CD1c-positive myeloid dendritic cell (primary cell): ENCODE data around the gene F10.
"Not testable (repeated sequence)": the region's sequence is repeated elsewhere in the genome, so short reads cannot be mapped to it uniquely, and the experiment has no call there.

ENCODE experiments used
- DNase-seq: peaks from one replicate; pipeline ENCODE4 v3.0.0-alpha.2; 2016; ENCODE audit errors: extremely low spot score

The F10 gene

GRCh38 chr13:113151745-113152690 lies 29.4 kb downstream of the F10 start:
- peak; percentile 11 for DNase-seq

- DNase-seq, result no peak
These were observed 30.0 kb downstream of the F10 start for GRCh38 chr13:113152691-113152983.

- peak; percentile 35 for DNase-seq
These were observed 30.6 kb downstream of the F10 start for GRCh38 chr13:113152984-113153809.

- peak; percentile 56 for DNase-seq
These were observed 31.5 kb downstream of the F10 start for GRCh38 chr13:113153810-113154748.

GRCh38 chr13:113155201-113155600 lies 32.6 kb downstream of the F10 start:
- DNase-seq, result no peak

GRCh38 chr13:113155982-113156655 lies 33.5 kb downstream of the F10 start:
- DNase-seq, result no peak

- no peak for DNase-seq
These were observed 34.8 kb downstream of the F10 start for GRCh38 chr13:113157206-113157928.

GRCh38 chr13:113157929-113158747 lies 35.5 kb downstream of the F10 start, which contains the start of gene PROZ:
Gene PROZ (plus strand): TSS chr13:113158648. CDS start chr13:113158661, 13 bp downstream.
- no peak for DNase-seq

- no peak for DNase-seq
These were observed 36.3 kb downstream of the F10 start for GRCh38 chr13:113158946-113159345.

GRCh38 chr13:113159701-113160100 lies 37.1 kb downstream of the F10 start:
- no peak for DNase-seq

GRCh38 chr13:113160983-113161382 lies 38.4 kb downstream of the F10 start:
- DNase-seq, result no peak

GRCh38 chr13:113161433-113161832 lies 38.8 kb downstream of the F10 start:
- no peak for DNase-seq

- DNase-seq, result not testable (repeated sequence)
These were observed 39.4 kb downstream of the F10 start for GRCh38 chr13:113161975-113162374.

- no peak for DNase-seq
These were observed 40.4 kb downstream of the F10 start for GRCh38 chr13:113162783-113163685.

GRCh38 chr13:113164492-113164891 lies 41.9 kb downstream of the F10 start:
- DNase-seq, result no peak

- no peak for DNase-seq
These were observed 43.7 kb downstream of the F10 start for GRCh38 chr13:113166266-113166665.

GRCh38 chr13:113166681-113167080 lies 44.1 kb downstream of the F10 start:
- no peak for DNase-seq

- no peak for DNase-seq
These were observed 44.6 kb downstream of the F10 start for GRCh38 chr13:113167155-113167554.
